Thyroid gland (tissue), 4 donors: ENCODE data around the gene TMED8. TPM values are rescaled to one million over a fixed set of nuclear protein-coding genes. Genes with fewer than 3 reads are reported as not detected.
A peak's percentile ranks its signal among the peaks of the same experiment; 100 is the strongest.

Source experiments
- DNase-seq, 2 donors: peaks; one replicate each; pipeline ENCODE4 v3.0.0-alpha.2; 2019
- H3K27ac ChIP-seq, 3 donors: fragments of 200-600 bp; sonication (generic); 1 replicate in 2 of 3; 2 replicates in 1 of 3; pipeline ENCODE4 v1.5.1; 2016 to 2019; ENCODE audit warnings: mild to moderate bottlenecking in 1 of 3, moderate library complexity in 1 of 3
- H3K27me3 ChIP-seq: fragments of 200-600 bp; sonication (generic); one replicate; pipeline ENCODE4 v1.5.1; 2019
- H3K36me3 ChIP-seq, 2 donors: fragments of 200-600 bp; sonication (generic); one replicate each; pipeline ENCODE4 v1.5.1; 2016 to 2019
- H3K4me1 ChIP-seq, 2 donors: fragments of 200-600 bp; sonication (generic); one replicate each; pipeline ENCODE4 v1.5.1; 2017 to 2019
- H3K4me3 ChIP-seq, 3 donors: fragments of 200-600 bp; sonication (generic); replicated peaks in 1 of 3; 1 replicate in 2 of 3; 2 replicates in 1 of 3; pipeline ENCODE4 v1.5.1; 2016; ENCODE audit warnings: mild to moderate bottlenecking in 1 of 3
- H3K9me3 ChIP-seq: fragments of 200-600 bp; sonication (generic); one replicate; pipeline ENCODE4 v1.5.1; 2017
- CTCF ChIP-seq, 6 experiments: fragments of 200-600 bp in 3 of 6; fragments of 450-650 bp in 3 of 6; sonication (generic) in 3 of 6; IDR thresholded peaks; one replicate each; pipeline ENCODE4 v1.5.1; 2016 to 2019; ENCODE audit warnings: antibody characterized with exemption in 6 of 6, mild to moderate bottlenecking in 2 of 6, inconsistent platforms in 1 of 6, moderate library complexity in 1 of 6
- POLR2A ChIP-seq, 2 donors: fragments of 450-650 bp; IDR thresholded peaks; one replicate each; pipeline ENCODE4 v1.6.1; 2017; ENCODE audit warnings: antibody characterized with exemption in 2 of 2, mild to moderate bottlenecking in 2 of 2, moderate library complexity in 1 of 2
- WGBS, 2 donors: methylation state at CpG; one replicate each; pipeline ENCODE4 v1.1.5; 2017; 5-methylcytosine and 5-hydroxymethylcytosine counted together
- intact Hi-C: fragments of 100-400 bp; cut with DNase I; formaldehyde crosslinking; loops from one replicate; pipeline ENCODE4 v1.15.1; 2023
- total RNA-seq, 4 donors: library from RNA; depleted of rRNA; stranded (reverse); fragments of >200 nt; gene quantifications; one replicate each; pipeline ENCODE4 v1.2.3, GENCODE V29; 2016

The TMED8 gene
- total RNA-seq: 10 to 100 TPM; 20.9 to 33.3 (median 28.8) TPM

GRCh38 chr14:77376771-77377501 is at the start of gene TMED8, which contains the start of gene SAMD15:
TMED8 (minus strand) TSS chr14:77377094; CDS start chr14:77377053, 41 bp downstream.
SAMD15 (plus strand) TSS chr14:77377379; CDS start chr14:77377419, 40 bp downstream.
- 0 to 2% methylated on average over 19 to 43 of the region's 69 CpGs for WGBS, 2 donors
- no peaks in the 10 kb centered on the region for H3K36me3 ChIP-seq
- H3K27me3 ChIP-seq: no peaks in the 10 kb centered on the region
- H3K4me3 ChIP-seq: peak within 1 kb of the TSS; percentile 43 to 81 (median 56)
- peak within 1 kb of the TSS; percentile 61 to 90 (median 78) for H3K27ac ChIP-seq
- no peaks in the 10 kb centered on the region for H3K9me3 ChIP-seq
- H3K4me1 ChIP-seq: peaks cover 6 to 27% of the 10 kb centered on the region in 2 donors
- intact Hi-C loops: no loop called here
- TF ChIP-seq POLR2A (IDR thresholded peaks at IDR 0.05) (peak in 1 of 2 donors; percentile 81), CTCF (IDR thresholded peaks at IDR 0.05) (peak in 3 of 6 experiments; percentile 21 to 34 (median 32))
- DNase-seq: peak; percentile 84 to 87

DNA sequence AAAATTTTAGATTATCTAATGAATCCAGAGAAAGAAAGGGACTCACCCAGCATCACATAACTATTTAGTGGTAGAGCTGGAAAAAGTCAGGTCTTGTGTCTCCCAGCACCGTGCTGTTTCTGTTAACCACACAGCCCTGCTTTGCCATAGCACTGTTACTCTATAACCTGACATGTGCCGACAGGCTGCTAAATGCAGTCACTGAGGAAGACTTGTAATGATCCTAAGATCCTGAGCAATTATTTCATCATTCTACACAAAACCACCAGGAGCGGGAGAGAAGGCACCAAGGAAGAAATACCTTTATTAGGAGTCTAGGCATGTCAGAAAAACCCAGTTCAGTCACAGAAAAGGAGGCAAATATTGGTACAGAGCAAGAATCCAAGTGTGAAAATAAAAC is 49.5 kb upstream of the TMED8 start:
- WGBS, 2 donors: 92 to 99% methylated on average over 3 of the region's 3 CpGs
- peaks cover 57 to 73% of the 10 kb centered on the region in 2 donors for H3K36me3 ChIP-seq
- intact Hi-C loops: no loop called here

DNA sequence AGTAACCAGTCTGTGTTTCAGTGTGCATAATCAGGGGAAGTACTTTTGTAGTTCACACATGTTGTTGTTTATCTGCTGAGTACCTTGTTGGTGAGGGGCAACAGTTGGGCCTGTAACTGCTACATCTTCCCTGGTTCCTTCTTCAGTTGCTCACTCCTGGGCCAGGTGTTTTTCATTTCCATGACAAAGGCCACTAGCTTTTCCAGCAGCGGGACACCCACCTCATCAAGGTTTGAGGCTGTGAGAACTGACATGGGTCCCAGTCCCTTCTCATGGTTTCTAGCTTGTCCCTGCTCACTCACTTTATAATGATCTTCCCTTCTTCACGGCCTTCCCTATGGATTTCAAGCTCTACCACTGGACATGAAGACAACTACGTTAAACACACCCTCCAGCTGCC is 48.0 kb upstream of the TMED8 start:
- no peaks in the 10 kb centered on the region for H3K27me3 ChIP-seq

More for the DNA sequence above, 49.5 kb upstream of the TMED8 start:
- DNase-seq: no peak
- no peaks in the 10 kb centered on the region for H3K4me1 ChIP-seq
- H3K27me3 ChIP-seq: no peaks in the 10 kb centered on the region
- H3K27ac ChIP-seq: no peak overlapping the region
- H3K9me3 ChIP-seq: no peaks in the 10 kb centered on the region
- H3K4me3 ChIP-seq: no peak overlapping the region
- no peak for TF ChIP-seq CTCF (IDR thresholded peaks at IDR 0.05)
- TF ChIP-seq POLR2A (IDR thresholded peaks at IDR 0.05): no peak

DNA sequence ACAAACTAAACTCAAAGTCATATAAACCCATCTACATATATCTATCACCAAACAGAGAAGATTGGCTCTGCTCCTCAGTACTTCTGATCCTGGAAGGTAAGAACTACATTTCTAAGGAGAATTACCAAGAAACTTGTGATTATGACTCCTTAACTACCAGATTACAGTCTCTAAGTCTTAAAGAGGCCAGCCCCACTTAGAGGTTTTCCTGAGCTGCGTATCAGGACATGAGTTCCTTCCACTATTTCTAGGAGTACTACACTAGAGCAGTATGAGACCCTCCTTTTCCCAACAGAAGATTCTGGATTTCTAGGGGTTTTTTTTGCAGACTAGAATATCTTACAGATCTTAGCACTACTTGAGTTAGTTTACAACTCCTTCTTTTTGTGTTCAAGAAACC is 46.5 kb upstream of the TMED8 start, which contains the start of gene NOXRED1:
Gene NOXRED1 (minus strand): TSS at position 101 of the 400 bp plus-strand sequence. CDS start 634 bp downstream, outside the sequence.
- DNase-seq: no peak
- Histone ChIP-seq H3K4me1 (no peaks in the 10 kb centered on the region), H3K4me3 (no peak within 1 kb of the TSS), H3K27me3 (no peaks in the 10 kb centered on the region), H3K27ac (no peak within 1 kb of the TSS), H3K9me3 (no peaks in the 10 kb centered on the region), H3K36me3 (peaks cover 49 to 55% of the 10 kb centered on the region in 2 donors)
- TF ChIP-seq CTCF (IDR thresholded peaks at IDR 0.05): no peak
- TF ChIP-seq POLR2A (IDR thresholded peaks at IDR 0.05): no peak
- intact Hi-C loops: no loop called here
- 100% methylated on average over 1 of the region's 1 CpG for WGBS, 2 donors

More for the DNA sequence above, 48.0 kb upstream of the TMED8 start:
- WGBS, 2 donors: 89 to 90% methylated on average over 3 of the region's 3 CpGs
- intact Hi-C loops: no loop called here
- Histone ChIP-seq H3K4me1 (no peaks in the 10 kb centered on the region), H3K9me3 (no peaks in the 10 kb centered on the region), H3K4me3 (no peak overlapping the region), H3K27ac (no peak overlapping the region), H3K36me3 (peaks cover 54 to 67% of the 10 kb centered on the region in 2 donors)
- DNase-seq: no peak
- TF ChIP-seq CTCF (IDR thresholded peaks at IDR 0.05): no peak
- no peak for TF ChIP-seq POLR2A (IDR thresholded peaks at IDR 0.05)

DNA sequence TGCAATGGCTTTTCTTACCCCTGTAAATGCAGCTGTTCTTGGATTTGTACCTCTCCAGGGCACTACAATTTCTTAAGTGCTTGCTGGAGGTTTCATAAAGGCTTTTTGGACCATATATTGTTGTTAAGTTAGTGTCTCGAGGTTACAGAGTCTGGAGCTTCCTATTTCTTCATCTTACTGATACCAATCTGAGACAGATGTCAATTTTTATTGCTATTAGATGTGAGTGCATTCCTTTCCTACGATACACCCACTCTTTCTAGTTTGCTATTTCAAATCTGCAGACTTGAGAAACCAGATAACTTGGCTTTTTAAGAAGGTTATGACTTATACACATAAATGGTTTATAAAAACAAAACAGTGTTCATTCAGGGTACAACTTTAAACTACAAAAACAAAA is 44.3 kb upstream of the TMED8 start:
- no peak for TF ChIP-seq CTCF (IDR thresholded peaks at IDR 0.05)
- TF ChIP-seq POLR2A (IDR thresholded peaks at IDR 0.05): no peak
- no peaks in the 10 kb centered on the region for H3K9me3 ChIP-seq
- WGBS, 2 donors: 48 to 99% methylated on average over 2 of the region's 2 CpGs

More for the DNA sequence above, 44.3 kb upstream of the TMED8 start:
- DNase-seq: no peak
- no peak overlapping the region for H3K27ac ChIP-seq
- H3K4me1 ChIP-seq: no peaks in the 10 kb centered on the region
- H3K4me3 ChIP-seq: no peak overlapping the region
- intact Hi-C loops: no loop called here
- no peaks in the 10 kb centered on the region for H3K27me3 ChIP-seq
- peaks cover 27 to 33% of the 10 kb centered on the region in 2 donors for H3K36me3 ChIP-seq
